ENCODE data around the gene CDH13.

Gene CDH13

DNA sequence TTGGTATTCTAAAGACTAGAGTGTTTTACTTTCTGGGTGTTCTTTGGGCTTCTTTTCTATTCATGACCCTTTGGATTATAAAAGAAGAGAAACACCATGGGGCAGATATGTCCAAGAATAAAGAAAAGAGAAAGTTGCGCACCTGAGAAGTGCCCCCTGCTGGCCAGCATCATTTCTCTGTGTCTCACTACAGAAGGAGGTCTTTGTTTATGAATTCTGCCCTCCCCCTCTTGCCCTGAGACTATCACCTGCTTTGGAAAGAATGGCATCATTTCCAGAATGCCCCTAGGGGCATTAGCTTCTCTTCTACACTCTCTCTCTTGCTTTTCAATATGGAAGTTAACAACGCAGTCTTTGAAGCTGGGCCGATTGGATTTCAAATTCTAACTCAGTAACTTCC, 45.0 kb downstream of the CDH13 start:
- DNase-seq (ENCODE audit: extremely low spot score), result no peak
- TF ChIP-seq, protein P1, sequence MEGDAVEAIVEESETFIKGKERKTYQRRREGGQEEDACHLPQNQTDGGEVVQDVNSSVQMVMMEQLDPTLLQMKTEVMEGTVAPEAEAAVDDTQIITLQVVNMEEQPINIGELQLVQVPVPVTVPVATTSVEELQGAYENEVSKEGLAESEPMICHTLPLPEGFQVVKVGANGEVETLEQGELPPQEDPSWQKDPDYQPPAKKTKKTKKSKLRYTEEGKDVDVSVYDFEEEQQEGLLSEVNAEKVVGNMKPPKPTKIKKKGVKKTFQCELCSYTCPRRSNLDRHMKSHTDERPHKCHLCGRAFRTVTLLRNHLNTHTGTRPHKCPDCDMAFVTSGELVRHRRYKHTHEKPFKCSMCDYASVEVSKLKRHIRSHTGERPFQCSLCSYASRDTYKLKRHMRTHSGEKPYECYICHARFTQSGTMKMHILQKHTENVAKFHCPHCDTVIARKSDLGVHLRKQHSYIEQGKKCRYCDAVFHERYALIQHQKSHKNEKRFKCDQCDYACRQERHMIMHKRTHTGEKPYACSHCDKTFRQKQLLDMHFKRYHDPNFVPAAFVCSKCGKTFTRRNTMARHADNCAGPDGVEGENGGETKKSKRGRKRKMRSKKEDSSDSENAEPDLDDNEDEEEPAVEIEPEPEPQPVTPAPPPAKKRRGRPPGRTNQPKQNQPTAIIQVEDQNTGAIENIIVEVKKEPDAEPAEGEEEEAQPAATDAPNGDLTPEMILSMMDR (IDR thresholded peaks at IDR 0.05; ENCODE audit: control extremely low read depth, extremely low read depth, low read depth, missing control alignments), result peak; percentile 19
- CTCF ChIA-PET, result interaction anchor here (0.9 to 1.8 kb wide), 9 partner anchors 11 to 31 kb away, joined by 3 to 7 read pairs (median 4); no protein-coding TSS in a partner anchor
- POLR2A ChIA-PET, result no interaction called here

DNA sequence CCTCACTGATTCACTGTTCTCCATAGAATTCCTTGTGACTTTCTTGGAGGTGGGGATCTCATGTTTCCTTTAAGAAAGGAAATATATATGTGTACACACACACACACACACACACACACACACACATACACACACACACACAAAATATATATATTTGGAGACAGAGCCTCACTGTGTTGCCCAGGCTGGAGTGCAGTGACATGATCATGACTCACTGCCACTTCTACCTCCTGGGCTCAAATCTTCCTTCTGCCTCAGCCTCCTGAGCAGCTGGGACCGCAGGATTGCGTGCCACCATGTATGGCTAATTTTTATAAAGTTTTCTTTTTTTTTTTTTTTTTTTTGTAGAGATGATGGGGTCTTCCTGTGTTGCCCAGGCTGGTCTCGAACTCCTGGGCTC, 45.9 kb downstream of the CDH13 start:
- TF ChIP-seq, protein P1 (IDR thresholded peaks at IDR 0.05; ENCODE audit: control extremely low read depth, extremely low read depth, low read depth, missing control alignments), result no peak
- CTCF ChIA-PET, result interaction anchor here (0.9 to 1.7 kb wide), 3 partner anchors 17 to 26 kb away, joined by 3 to 7 read pairs (median 5); no protein-coding TSS in a partner anchor
- no peak for DNase-seq (ENCODE audit: extremely low spot score)
- POLR2A ChIA-PET, result no interaction called here

DNA sequence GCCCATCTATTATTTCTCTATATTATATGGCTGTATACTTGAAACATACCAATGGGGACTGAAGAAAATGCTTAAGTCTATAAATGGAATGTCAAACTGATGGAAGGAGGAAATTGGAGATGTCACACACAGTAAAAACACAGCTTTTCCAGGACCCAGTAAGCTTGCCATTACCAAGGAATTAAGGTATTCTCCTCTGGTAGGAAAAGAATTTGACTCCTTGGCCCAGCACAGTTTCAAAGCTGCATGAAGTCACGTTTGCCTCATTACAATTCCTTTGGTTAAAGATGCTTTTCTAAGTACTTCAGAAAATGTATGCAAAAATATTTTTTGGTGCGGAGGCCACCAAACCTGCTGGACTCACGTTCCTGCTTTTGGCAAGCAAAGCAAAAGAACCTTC, 48.5 kb downstream of the CDH13 start:
- POLR2A ChIA-PET, result no interaction called here
- CTCF ChIA-PET, result interaction anchor here (1.2 to 1.8 kb wide), 3 partner anchors 11 to 36 kb away, joined by 3 to 5 read pairs (median 4); no protein-coding TSS in a partner anchor
- TF ChIP-seq, protein P1 (IDR thresholded peaks at IDR 0.05; ENCODE audit: control extremely low read depth, extremely low read depth, low read depth, missing control alignments), result no peak
- no peak for DNase-seq (ENCODE audit: extremely low spot score)

DNA sequence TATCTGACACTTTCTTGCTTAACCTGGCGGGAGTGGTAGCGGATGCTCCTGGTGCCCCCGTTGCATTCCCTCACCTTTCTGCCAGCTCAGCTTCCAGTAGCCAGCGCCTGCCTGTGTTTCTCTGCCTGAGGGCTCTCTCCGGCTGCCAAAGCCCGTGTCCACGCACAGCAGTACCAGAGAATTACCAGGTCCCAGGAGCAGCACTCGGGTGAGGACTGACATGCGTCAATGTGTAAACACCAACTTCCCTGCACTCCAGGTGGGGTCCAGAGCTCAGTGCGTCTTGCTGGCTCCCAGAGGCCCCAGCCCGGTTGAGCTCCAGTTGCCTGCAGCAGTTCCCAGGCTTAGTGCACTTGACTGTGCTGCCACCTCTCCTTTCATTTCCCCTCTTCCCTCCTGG, 54.8 kb downstream of the CDH13 start:
- TF ChIP-seq, protein P1 (IDR thresholded peaks at IDR 0.05; ENCODE audit: control extremely low read depth, extremely low read depth, low read depth, missing control alignments), result no peak

DNA sequence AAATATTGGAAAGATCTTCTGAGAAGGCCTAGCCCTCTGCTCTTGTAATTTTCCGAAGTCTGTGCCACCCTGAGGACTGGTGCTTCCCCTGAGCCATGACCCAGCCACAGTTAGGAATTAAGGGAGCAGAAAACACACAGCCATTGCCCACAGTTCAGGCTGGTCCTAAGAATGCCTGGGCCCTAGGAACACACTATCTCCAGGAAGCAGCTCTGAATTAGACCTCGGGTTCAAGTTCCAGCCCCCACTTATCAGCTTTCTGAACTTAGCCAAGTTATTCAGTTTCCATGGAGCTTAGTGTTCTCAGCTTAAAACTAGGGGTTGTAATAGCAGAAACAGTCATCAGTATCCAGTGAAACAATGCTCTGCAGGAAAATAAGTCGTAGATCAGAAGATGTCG, 56.0 kb downstream of the CDH13 start:
- CTCF ChIA-PET, result interaction anchor here (0.6 to 2.4 kb wide), 5 partner anchors 8 to 55 kb away, joined by 3 to 10 read pairs (median 4); no protein-coding TSS in a partner anchor
- DNase-seq (ENCODE audit: extremely low spot score), result no peak
- TF ChIP-seq, protein P1 (IDR thresholded peaks at IDR 0.05; ENCODE audit: control extremely low read depth, extremely low read depth, low read depth, missing control alignments), result no peak
- POLR2A ChIA-PET, result no interaction called here

More for the DNA sequence above, 54.8 kb downstream of the CDH13 start:
- CTCF ChIA-PET, result interaction anchor here (1.5 to 1.6 kb wide), 2 partner anchors 12 to 19 kb away, joined by 3 to 5 read pairs; no protein-coding TSS in a partner anchor
- no peak for DNase-seq (ENCODE audit: extremely low spot score)
- POLR2A ChIA-PET, result no interaction called here

DNA sequence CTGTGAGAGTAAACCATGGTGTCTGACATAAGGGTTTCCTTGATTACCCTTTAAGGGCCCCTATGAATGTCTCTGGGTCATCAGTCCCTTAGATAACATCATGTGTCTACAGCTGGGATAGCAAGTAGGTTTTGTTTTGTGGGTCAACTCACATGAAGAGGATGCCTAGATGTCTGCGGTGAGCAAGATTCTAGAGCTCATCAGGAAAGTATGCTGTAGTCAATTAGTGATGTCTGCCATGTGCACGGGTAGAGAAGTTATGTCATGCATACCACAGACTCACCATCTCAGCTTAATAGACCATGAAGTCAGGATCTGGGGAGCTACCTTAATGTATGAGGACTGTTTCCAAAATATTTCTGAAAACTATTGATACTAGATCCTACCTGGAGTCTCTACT, 57.5 kb downstream of the CDH13 start:
- TF ChIP-seq, protein P1 (IDR thresholded peaks at IDR 0.05; ENCODE audit: control extremely low read depth, extremely low read depth, low read depth, missing control alignments), result no peak
- CTCF ChIA-PET, result interaction anchor here (0.6 to 2.4 kb wide), 6 partner anchors 8 to 44 kb away, joined by 3 to 10 read pairs (median 4); no protein-coding TSS in a partner anchor
- no peak for DNase-seq (ENCODE audit: extremely low spot score)
- POLR2A ChIA-PET, result no interaction called here

All from GM10248 (cell line).